ENCODE measurements around the gene SLC25A33.
"Not testable (repeated sequence)": the region's sequence is repeated elsewhere in the genome, so short reads cannot be mapped to it uniquely, and the experiment has no call there.

SLC25A33 gene

DNA sequence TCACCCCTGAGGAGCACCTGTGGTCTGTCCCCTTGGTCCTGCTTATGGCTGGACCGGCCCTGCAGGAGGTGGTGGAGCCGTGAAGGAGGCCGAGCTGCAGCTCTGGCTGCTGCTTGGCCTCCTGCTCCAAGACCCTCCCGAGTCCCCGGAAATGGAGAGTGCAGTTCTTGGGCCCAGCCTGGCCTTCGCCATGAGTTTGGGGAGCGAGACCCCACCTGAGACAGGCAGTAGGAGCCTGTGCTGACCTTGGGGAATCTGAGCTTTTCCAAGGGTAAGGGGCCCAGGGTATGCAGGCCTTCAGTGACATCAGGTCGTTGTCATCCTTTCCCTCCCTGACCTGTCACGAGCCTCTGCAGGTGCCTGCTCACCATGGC lies 63.5 kb downstream of the SLC25A33 start:
- no peak for FAIRE-seq

DNA sequence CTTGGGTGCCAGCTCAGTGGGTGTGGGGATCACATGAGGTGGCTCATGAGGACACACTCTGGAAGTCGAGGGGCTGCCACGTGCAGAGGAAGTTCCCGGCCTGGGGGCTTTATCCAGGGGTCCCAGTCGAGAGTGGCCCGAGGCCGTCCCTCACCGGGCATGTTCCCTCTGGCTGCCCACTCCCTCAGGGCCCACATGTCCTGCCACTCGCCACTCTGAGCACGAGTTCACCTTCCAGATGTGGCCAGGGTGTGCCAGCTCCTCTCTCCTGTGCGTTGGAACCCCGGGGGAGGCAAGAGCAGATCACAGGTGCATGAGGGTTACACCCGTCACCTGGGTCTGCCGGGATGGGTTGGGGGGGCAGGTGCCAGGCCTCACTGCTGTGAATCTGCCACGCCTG lies 64.0 kb downstream of the SLC25A33 start:
- FAIRE-seq: no peak

DNA sequence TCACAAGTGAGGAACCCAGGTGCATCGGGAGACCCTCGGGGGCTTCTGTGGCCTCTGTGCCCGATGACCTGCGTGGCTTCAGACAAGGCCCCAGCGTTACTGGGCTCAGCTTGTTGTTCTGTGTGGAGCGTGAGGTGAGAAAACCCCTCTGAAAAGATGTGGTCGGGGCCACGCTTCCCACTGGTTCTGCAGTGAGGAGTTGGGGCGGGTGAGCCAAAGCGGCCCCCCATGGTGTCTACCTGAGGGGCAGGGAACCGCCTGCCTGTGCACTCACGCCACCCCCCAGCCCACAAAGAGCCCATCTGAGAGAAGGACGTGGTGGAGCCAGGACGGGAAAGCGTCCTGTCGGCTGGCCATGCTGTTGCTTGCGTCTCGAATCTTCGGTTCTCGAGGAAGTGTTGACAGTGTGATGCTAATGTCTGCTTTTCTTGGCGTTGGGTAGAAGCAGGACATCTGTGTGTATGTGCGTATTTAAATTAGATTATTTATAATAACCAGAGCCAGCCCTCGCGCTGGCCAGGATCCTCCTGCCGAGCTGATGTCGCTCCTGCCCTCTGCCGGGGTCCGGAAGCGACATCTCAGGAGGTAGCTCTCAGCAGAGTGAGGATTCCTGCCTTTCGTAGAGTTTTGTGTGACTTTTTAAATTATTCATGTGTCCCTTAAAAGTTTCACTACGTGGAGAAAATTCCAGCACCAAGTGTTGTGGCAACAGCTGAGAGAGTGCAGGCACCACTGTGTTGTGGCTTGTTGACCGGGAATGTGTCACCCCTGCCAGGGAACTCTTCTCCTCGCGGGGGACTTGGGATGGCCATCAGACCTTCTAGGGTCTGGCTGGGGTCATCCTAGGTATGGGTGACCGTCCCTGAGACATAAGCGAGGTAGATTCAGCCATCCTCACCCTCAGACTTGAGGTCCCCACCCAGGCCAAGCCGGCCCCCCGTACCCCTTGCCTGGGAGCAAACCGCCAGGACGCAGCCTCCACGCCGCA lies 64.8 kb downstream of the SLC25A33 start:
- no peak for FAIRE-seq

DNA sequence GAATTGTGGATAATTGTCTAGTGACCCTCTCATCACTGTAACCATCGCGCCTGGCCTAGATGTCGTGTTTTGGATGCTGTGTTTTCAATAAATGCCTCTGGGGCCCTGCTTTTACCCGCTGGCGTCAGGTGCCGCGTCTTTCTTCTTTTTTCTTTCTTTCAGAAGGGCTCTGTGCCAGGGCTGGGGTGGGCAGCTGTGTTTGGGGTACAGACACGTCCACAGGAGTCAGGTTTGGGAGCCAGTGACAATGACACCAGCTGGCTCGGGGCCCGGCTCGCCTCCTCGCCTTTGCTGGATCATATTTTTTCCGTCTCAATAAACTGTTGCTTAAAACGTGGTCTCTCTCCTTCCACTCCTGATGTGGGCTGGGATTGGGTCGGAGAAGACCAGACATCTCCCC lies 65.6 kb downstream of the SLC25A33 start:
- FAIRE-seq: no peak

DNA sequence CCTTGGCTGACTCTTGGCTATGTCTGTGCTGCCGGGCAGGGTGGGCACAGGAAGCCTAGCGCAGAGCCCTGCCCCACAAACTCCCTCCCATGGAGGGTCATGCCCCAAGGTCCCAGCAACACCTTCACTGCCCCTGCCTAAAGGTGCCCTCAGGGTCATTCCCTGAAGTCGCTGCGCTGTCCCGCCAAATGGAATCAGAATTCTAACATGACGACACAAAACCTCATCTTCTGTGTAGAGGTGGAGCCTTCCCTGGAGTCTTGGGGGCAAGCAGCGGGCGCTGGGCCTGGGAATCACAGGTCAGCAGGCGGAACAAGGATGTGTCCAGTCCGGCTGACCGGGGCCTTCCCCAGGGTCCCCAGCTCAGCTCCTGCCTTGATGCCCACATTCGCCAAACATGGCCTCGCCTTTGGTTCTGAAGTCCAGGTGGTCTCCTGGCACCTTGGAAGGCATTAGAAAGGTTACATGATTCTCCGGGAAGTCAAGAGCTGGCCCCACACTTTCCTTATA lies 66.7 kb downstream of the SLC25A33 start:
- no peak for FAIRE-seq

DNA sequence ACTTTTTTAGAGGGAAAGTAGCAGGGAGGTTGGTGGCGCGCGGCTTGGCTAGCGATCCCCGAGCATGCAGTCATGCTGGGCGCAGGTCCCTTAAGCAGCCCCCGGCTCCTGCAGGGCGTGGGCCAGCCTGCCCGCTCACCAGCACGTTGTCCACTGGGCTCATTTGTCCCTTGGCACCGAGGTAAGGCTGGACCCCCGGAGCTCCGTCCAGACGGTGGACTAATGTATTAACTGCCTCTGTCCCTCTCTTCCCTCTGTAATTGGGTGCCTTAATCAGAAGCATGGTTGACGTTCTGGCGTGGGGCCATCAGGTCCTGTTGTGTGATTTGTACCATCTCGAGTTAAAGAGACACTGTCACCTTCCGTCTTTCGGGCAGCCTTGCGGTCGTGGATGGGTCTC lies 67.2 kb downstream of the SLC25A33 start:
- FAIRE-seq: no peak

DNA sequence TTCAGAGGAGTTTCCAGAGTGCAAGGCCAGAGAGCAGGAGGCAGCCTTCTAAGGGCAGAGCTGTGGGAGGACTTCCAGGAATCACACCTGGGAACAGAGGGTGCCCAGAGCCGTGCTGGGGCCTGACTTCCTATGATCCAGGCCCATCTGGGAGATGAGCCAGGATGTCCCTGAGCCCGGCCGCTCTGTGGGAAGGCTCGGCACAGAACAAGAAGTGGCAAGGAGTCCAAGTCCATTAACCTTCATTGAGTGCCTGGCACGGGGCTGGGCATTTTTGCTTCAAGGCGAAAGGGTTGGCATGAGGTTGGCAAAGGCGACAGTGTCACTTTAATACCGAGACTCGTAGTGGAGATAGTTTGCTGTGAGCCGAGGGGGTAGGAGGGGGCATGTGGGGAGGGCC lies 67.7 kb downstream of the SLC25A33 start:
- FAIRE-seq: no peak

DNA sequence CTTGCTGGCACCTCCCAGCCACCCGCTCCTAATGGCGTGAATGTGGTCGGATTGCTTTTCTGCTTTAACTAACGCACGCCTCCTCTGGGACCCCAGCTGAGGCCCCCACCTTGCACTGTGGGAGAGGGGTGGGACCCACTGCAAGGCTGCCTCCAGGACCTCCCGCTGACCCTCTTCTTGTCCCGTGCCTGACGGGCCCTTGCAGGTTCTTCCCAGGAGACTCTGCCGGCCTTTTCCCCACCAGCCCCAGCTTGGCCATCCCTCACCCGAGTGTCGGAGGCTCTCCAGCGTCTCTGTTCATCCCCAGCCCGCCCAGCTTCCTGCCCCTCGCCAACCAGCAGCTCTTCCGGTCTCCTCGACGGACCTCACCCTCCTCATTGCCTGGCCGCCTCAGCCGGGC lies 68.1 kb downstream of the SLC25A33 start:
- no peak for FAIRE-seq

DNA sequence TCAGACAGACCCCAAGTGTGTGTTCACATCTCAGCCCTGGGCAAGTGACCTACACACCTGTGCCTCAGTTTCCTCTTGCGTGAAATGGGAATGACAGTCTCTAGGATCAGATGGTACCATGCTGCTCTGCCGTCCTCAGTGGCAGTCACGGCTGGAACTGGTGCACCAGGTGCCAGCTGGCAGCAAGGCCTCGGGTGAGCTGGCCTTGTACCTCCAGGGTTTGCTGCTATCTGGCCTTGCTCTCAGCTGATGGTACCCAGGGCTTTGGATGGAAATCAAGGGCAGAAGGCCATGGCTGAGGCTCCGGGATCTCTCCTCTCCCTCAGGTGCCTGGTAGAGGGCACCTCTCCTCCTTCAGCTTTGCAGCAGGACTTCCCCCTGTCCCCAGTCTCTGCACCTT lies 70.7 kb downstream of the SLC25A33 start:
- FAIRE-seq: no peak

DNA sequence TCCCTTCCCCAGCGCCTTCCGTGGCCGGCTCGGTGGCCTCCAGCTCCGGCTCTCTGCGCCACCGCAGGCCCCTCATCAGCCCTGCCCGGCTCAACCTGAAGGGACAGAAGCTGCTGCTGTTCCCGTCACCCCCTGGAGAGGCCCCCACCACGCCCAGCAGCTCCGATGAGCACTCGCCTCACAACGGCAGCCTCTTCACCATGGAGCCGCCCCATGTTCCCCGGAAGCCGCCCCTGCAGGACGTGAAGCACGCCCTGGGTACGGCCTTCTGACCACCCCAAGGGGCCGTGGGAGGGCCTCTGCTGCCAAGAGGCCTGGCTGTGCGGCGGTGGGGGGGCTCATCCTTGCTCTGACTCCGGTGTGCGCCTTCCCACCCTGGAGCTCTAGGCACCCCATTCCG lies 71.3 kb downstream of the SLC25A33 start:
- FAIRE-seq: no peak

DNA sequence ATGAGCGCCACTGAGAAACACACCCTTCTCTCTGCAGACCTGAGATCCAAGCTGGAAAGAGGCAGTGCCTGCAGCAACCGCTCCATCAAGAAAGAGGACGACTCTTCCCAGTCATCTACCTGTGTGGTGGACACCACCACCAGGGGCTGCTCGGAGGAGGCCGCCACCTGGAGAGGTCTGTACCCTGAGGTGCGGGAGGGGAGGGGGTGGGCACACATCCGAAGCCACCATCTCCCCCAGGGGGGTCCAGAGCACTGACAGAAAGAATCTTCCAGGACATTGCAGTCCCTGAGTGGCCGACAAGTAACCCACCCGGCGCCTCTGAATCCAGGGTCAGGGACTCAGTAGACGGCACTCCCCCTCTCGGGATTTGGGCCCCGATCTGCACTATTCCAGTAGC lies 72.5 kb downstream of the SLC25A33 start:
- FAIRE-seq: no peak

DNA sequence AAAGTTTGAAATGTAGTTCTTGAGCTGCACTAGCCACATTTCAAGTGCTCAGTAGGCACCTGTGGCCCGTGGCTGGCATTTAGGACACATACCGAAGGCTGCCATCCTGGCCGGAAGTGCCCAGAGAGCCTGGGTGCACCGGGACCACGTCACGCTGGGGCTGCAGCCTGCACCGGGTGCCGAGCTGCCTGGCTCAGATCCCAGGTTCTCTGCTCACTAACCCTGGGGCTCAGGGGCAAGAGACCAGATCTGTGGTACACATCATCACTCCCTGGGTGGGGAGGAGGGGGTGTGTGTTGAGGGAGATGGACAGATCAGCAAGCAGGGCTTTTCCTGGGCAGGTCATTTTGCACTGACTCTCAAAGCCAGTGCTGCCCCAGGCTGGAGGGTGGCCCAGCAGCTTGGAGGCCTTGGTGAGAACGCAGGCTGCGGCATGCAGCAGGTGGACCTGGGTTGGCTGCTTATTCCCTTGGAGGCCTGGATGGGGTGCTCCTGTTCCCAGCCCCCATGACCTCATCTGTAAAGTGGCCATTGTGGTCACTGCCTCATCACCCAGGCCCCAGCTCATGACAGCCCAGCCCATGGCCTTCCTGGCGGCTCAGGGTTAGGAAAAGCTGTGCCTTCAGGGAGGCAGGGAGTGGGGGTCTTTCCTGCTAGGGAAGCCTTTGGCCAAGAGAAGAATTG lies 73.0 kb downstream of the SLC25A33 start:
- no peak for FAIRE-seq

DNA sequence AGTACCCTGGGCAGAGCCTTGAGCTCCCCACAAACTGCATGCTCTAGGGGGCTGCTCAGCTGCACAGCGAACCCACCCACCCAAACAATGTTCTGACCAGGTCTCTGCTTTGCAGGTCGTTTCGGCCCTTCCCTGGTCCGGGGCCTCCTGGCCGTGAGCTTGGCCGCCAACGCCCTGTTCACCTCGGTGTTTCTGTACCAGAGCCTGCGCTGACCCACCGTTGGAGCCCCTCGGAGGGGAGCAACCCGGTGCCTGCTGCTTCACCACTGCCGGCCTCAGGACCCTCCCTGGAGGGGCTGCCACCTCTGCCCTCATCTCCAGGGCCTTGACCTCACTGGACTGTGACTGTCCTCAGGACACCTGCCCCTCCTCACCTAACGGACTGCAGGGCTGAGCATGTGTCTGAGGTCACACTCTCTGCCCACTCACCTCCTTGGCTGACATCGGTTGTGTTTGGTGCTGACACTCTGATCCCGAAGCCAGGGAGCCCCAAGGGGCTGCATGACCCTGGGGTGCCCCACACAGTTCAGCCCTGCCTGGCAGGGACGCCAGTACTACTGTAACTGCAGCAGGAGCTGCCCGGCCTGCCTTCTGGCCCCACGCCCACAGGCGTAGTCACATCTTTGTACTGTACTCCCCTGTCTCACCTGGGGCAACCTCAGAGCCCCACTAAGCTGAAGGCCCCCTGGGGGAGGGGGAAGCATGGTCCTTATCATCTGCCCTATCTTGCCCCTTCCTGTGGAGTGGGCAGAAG lies 73.8 kb downstream of the SLC25A33 start:
- FAIRE-seq: no peak

DNA sequence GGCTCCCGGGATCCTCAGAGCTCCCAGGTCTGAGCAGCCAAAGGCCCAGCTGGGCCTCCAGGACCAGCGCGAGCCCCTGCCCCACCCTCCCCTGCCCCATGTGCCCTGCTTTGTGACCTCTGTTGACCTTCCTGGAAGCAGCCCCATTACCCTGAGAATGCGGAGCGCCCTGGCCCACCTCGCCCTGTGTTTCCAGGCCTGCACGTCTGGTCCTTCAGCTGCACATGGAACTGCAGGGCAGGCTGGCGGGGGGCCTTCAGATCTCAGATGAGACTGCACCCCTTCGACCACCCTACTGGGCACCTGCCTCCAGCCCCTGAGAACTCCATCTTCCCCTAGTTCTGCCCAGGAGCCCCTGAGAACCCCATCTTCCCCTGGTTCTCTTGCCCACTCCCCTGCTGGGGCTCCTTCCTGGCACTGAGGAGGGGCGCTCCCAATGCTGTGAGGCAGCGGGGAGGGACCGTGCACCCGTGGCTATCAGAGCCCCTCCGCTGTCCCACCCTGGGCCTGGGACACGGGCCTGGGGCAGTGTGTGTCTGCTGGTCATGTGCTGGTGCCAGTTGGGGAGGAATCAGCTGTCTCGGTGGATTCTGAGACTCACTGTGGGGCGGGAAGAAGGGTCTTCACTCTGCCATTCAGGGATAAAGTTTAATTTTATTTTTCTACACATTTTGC lies 74.5 kb downstream of the SLC25A33 start:
- no peak for FAIRE-seq

DNA sequence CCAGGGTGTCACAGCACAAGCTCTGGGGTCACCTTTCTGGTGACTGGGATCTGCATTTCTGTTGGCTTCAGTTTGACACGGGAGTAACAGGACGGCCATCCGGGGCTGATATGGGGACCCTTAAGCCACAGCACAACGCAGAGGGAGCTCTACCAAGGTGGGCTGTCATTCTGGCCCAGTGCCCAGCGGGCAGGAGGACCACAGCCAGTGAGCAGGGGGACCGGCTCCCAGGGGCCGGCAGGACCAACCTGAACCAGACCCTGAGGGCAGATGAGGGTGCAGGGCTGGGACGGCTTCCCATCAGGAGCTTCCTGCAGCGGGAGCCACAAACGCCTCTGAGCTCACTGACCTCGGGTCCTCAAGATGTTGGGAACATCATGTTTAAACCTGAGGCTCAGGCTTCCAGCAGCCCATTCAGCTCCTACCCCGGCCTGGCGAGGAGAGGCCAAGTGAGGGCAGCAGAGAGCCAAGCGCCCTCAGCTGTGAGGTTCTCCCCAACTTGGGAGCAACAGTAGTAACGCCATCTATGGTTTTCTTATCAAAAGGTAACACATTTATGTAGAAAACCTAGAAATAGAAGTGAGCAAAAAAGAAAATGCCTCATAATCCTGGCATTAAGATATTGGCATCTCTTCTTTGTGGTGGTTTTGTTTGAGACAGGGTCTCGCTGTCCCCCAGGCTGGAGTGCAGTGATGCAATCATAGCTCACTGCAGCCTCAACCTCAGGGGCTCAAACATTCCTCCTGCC lies 76.2 kb downstream of the SLC25A33 start:
- peak; percentile 84 for FAIRE-seq

DNA sequence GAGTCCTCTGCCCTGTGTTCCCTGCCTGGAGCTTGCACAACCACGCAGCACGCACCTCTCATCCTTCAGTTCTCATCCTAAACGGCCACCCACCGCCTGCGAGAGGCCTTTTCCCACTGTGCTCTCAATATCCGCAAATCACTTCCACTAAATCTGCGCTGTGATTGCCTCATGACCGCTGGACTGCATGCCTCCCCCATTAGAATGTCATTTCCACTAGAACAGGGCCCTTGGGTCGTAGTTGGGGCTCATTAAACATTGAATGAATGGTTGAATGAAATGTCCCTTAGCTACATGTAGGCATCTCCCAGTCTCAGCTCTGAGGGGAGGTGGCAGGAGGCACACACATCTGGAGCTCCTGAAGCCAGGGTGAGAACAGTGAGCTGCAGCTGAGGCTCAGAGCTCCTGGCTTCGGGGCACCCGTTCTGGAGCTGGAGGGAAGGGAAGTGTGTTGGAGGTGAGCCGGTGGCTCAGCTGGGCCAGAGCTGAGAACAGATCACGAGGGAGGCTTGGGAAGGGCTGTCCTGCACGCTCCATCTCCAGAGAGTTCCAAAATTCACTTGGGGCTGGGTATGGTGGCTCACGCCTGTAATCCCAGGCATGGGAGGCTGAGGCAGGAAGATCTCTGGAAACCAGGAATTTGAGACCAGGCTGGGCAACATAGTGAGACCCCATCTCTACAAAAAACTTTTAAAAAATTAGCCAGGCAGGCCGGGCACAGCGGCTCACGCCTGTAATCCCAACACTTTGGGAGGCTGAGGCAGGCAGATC lies 79.8 kb downstream of the SLC25A33 start:
- FAIRE-seq: no peak

DNA sequence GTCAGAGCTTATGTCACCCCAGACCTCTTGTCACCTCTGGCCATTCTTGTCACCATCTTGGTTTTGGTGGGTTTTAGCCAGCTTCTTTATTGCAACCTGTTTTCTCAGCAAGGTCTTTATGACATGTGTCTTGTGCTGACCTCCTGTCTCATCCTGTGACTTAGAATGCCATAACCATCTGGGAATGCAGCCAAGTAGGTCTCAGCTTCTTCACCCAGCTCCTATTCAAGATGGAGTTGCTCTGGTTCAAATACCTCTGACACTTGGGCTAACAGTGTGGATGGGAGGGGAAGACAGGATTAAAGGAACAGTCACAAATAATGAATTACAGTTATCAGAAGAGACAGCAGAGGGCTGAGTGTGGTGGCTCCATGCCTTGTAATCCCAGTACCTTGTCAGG lies 81.8 kb downstream of the SLC25A33 start:
- no peak for FAIRE-seq

DNA sequence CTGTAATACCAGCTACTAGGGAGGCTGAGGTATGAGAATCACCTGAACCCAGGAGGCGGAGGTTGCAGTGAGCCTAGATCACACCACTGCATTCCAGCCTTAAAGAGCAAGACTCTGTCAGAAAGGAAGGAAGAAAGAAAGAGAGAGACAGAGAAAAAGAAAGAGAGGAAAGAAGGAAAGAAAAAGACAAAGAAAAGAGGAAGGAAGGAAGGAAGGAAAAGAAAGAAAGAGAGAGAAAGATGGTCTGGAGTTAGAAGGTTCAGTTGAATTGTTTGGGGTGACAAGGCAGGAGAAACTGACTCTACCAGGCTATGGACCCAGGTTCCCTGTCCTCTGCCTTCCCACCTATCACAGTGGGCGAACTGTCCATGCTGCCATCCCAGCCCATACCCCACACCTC lies 84.8 kb downstream of the SLC25A33 start:
- FAIRE-seq: no peak

DNA sequence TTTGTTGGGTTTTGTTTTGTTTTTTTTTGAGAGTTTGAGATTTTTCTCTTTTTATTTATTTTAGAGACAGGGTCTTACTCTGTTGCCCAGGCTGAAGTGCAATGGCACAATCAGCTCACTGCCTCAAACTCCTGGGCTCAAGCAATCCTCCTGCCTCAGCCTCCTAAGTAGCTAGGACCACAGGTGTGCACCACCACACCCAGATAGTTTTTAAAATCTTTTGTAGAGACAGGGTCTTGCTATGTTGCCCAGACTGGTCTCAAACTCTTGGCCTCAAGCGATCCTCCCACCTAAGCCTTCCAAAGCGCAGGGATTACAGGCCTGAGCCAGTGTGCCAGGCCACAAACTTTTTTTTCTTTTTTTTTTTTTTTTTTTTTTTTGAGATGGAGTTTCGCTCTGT lies 85.8 kb downstream of the SLC25A33 start:
- not testable (repeated sequence) for FAIRE-seq

DNA sequence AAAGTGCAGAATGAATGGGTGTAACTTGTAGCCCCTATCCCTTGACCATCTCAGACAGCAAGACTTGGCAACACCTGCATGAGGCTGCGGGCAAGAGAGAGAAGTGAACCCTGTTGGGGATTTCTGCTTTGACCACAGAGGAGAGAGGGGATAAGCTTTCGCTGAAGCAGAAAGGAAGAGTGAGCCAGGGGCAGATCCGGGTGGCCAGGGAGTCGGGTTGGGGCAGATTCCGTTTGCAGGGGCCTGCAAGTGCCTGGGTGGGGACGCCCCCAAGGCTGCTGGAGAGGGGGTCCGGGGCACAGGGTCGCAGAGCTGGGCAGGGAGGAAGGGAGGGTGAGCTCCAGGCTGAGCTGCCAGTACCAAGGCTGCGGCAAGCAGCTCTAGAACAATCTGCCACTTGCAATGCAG lies 86.9 kb downstream of the SLC25A33 start:
- no peak for FAIRE-seq

Measured in A204.1 (cell line).